Activated CD4-positive, alpha-beta T cell treated with anti-CD3 and anti-CD28 coated beads, Interleukin-2, amount 50 U/mL, for 1 hour (primary cell): ENCODE data around the gene FYCO1.

ENCODE experiments used
- DNase-seq: peaks from one replicate; pipeline ENCODE4 v3.0.0-alpha.2; 2020

The FYCO1 gene

GRCh38 chr3:45959201-45959600 lies 36.4 kb downstream of the FYCO1 start:
- DNase-seq: no peak

GRCh38 chr3:45958321-45958791 lies 37.3 kb downstream of the FYCO1 start:
- DNase-seq: no peak

GRCh38 chr3:45957586-45957985 lies 38.0 kb downstream of the FYCO1 start:
- DNase-seq: no peak

GRCh38 chr3:45955706-45956105 lies 39.9 kb downstream of the FYCO1 start:
- DNase-seq: no peak

GRCh38 chr3:45955017-45955647 lies 40.5 kb downstream of the FYCO1 start:
- DNase-seq: no peak

GRCh38 chr3:45954306-45954705 lies 41.3 kb downstream of the FYCO1 start:
- no peak for DNase-seq

GRCh38 chr3:45953536-45953935 lies 42.1 kb downstream of the FYCO1 start:
- DNase-seq: no peak

- no peak for DNase-seq
These were observed 43.2 kb downstream of the FYCO1 start for GRCh38 chr3:45952456-45952855.

GRCh38 chr3:45951946-45952345 lies 43.7 kb downstream of the FYCO1 start:
- no peak for DNase-seq

- DNase-seq: peak; percentile 21
These were observed 44.7 kb downstream of the FYCO1 start for GRCh38 chr3:45950686-45951600.

- no peak for DNase-seq
These were observed 45.5 kb downstream of the FYCO1 start for GRCh38 chr3:45950131-45950530.

- no peak for DNase-seq
These were observed 46.2 kb downstream of the FYCO1 start for GRCh38 chr3:45949432-45949831.

- no peak for DNase-seq
These were observed 46.7 kb downstream of the FYCO1 start for GRCh38 chr3:45948881-45949280.

- no peak for DNase-seq
These were observed 47.3 kb downstream of the FYCO1 start for GRCh38 chr3:45948311-45948781.

- DNase-seq: no peak
These were observed 48.3 kb downstream of the FYCO1 start for GRCh38 chr3:45947361-45947760.

- DNase-seq: no peak
These were observed 48.7 kb downstream of the FYCO1 start for GRCh38 chr3:45946875-45947274.

GRCh38 chr3:45946307-45946706 lies 49.3 kb downstream of the FYCO1 start:
- DNase-seq: no peak

- no peak for DNase-seq
These were observed 50.6 kb downstream of the FYCO1 start for GRCh38 chr3:45944830-45945620.

- no peak for DNase-seq
These were observed 52.3 kb downstream of the FYCO1 start, which contains the start of gene CXCR6 for GRCh38 chr3:45943207-45943846. TSS of gene CXCR6 (plus strand) at chr3:45943464. CDS start at chr3:45946482, 3,018 bp downstream.

- no peak for DNase-seq
These were observed 53.4 kb downstream of the FYCO1 start for GRCh38 chr3:45942051-45942825.

- DNase-seq: no peak
These were observed 54.8 kb downstream of the FYCO1 start for GRCh38 chr3:45940781-45941365.
